ENCODE results near the gene GMDS. TPM values are rescaled to one million over a fixed set of nuclear protein-coding genes. Genes with fewer than 3 reads are reported as not detected.

The GMDS gene
- total and polyA plus RNA-seq, 2 of the 13 experiments (the other 11 are each of a cell fraction or from before 2014, with no cell fraction given) = 64.4 to 112 TPM

DNA sequence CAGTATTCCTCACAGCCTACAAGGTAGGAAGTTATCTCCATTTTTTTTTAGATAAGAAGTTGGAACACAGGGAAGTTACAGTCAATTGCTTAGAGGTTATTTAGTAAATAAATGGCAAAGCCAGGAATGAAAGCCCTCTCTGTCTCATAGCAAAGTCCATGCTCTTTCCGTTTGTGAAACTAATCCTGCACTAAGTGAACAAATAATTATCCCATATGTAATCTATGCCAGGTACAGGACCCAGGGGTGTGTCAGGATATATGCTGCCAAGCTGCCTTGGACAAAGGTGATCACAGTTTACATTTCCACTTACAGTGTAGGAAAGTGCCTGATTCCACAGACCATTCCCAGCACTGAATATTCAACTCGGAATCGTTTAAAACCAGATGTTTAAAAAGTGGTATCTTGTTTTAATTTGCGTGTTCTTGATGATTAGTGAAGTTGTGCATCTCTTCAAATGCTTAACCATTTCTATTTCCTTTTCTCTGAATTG is 13.6 kb upstream of the GMDS start (continued):
- TF ChIP-seq, protein P1, sequence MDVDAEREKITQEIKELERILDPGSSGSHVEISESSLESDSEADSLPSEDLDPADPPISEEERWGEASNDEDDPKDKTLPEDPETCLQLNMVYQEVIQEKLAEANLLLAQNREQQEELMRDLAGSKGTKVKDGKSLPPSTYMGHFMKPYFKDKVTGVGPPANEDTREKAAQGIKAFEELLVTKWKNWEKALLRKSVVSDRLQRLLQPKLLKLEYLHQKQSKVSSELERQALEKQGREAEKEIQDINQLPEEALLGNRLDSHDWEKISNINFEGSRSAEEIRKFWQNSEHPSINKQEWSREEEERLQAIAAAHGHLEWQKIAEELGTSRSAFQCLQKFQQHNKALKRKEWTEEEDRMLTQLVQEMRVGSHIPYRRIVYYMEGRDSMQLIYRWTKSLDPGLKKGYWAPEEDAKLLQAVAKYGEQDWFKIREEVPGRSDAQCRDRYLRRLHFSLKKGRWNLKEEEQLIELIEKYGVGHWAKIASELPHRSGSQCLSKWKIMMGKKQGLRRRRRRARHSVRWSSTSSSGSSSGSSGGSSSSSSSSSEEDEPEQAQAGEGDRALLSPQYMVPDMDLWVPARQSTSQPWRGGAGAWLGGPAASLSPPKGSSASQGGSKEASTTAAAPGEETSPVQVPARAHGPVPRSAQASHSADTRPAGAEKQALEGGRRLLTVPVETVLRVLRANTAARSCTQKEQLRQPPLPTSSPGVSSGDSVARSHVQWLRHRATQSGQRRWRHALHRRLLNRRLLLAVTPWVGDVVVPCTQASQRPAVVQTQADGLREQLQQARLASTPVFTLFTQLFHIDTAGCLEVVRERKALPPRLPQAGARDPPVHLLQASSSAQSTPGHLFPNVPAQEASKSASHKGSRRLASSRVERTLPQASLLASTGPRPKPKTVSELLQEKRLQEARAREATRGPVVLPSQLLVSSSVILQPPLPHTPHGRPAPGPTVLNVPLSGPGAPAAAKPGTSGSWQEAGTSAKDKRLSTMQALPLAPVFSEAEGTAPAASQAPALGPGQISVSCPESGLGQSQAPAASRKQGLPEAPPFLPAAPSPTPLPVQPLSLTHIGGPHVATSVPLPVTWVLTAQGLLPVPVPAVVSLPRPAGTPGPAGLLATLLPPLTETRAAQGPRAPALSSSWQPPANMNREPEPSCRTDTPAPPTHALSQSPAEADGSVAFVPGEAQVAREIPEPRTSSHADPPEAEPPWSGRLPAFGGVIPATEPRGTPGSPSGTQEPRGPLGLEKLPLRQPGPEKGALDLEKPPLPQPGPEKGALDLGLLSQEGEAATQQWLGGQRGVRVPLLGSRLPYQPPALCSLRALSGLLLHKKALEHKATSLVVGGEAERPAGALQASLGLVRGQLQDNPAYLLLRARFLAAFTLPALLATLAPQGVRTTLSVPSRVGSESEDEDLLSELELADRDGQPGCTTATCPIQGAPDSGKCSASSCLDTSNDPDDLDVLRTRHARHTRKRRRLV (CRISPR knock-in tag; IDR thresholded peaks at IDR 0.05) = no peak
- TF ChIP-seq GTF3A (CRISPR knock-in tag; conservative IDR thresholded peaks at IDR 0.05) = no peak
- no peak for TF ChIP-seq HMGA1 (CRISPR knock-in tag; conservative IDR thresholded peaks at IDR 0.05)
- TF ChIP-seq HHEX (CRISPR knock-in tag; IDR thresholded peaks at IDR 0.05) = no peak
- TF ChIP-seq RAD21 (CRISPR knock-in tag; IDR thresholded peaks at IDR 0.05) = no peak
- TF ChIP-seq ZNF549 (CRISPR knock-in tag; IDR thresholded peaks at IDR 0.05) = no peak
- TF ChIP-seq, protein P2, sequence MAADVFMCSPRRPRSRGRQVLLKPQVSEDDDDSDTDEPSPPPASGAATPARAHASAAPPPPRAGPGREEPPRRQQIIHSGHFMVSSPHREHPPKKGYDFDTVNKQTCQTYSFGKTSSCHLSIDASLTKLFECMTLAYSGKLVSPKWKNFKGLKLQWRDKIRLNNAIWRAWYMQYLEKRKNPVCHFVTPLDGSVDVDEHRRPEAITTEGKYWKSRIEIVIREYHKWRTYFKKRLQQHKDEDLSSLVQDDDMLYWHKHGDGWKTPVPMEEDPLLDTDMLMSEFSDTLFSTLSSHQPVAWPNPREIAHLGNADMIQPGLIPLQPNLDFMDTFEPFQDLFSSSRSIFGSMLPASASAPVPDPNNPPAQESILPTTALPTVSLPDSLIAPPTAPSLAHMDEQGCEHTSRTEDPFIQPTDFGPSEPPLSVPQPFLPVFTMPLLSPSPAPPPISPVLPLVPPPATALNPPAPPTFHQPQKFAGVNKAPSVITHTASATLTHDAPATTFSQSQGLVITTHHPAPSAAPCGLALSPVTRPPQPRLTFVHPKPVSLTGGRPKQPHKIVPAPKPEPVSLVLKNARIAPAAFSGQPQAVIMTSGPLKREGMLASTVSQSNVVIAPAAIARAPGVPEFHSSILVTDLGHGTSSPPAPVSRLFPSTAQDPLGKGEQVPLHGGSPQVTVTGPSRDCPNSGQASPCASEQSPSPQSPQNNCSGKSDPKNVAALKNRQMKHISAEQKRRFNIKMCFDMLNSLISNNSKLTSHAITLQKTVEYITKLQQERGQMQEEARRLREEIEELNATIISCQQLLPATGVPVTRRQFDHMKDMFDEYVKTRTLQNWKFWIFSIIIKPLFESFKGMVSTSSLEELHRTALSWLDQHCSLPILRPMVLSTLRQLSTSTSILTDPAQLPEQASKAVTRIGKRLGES (CRISPR knock-in tag; IDR thresholded peaks at IDR 0.05; ENCODE audit: borderline replicate concordance) = no peak
- peak; percentile 74 for TF ChIP-seq KMT2B (CRISPR knock-in tag; IDR thresholded peaks at IDR 0.05)
- TF ChIP-seq, protein P3, sequence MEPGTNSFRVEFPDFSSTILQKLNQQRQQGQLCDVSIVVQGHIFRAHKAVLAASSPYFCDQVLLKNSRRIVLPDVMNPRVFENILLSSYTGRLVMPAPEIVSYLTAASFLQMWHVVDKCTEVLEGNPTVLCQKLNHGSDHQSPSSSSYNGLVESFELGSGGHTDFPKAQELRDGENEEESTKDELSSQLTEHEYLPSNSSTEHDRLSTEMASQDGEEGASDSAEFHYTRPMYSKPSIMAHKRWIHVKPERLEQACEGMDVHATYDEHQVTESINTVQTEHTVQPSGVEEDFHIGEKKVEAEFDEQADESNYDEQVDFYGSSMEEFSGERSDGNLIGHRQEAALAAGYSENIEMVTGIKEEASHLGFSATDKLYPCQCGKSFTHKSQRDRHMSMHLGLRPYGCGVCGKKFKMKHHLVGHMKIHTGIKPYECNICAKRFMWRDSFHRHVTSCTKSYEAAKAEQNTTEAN (CRISPR knock-in tag; conservative IDR thresholded peaks at IDR 0.05) = peak; percentile 99
- TF ChIP-seq, protein P4, sequence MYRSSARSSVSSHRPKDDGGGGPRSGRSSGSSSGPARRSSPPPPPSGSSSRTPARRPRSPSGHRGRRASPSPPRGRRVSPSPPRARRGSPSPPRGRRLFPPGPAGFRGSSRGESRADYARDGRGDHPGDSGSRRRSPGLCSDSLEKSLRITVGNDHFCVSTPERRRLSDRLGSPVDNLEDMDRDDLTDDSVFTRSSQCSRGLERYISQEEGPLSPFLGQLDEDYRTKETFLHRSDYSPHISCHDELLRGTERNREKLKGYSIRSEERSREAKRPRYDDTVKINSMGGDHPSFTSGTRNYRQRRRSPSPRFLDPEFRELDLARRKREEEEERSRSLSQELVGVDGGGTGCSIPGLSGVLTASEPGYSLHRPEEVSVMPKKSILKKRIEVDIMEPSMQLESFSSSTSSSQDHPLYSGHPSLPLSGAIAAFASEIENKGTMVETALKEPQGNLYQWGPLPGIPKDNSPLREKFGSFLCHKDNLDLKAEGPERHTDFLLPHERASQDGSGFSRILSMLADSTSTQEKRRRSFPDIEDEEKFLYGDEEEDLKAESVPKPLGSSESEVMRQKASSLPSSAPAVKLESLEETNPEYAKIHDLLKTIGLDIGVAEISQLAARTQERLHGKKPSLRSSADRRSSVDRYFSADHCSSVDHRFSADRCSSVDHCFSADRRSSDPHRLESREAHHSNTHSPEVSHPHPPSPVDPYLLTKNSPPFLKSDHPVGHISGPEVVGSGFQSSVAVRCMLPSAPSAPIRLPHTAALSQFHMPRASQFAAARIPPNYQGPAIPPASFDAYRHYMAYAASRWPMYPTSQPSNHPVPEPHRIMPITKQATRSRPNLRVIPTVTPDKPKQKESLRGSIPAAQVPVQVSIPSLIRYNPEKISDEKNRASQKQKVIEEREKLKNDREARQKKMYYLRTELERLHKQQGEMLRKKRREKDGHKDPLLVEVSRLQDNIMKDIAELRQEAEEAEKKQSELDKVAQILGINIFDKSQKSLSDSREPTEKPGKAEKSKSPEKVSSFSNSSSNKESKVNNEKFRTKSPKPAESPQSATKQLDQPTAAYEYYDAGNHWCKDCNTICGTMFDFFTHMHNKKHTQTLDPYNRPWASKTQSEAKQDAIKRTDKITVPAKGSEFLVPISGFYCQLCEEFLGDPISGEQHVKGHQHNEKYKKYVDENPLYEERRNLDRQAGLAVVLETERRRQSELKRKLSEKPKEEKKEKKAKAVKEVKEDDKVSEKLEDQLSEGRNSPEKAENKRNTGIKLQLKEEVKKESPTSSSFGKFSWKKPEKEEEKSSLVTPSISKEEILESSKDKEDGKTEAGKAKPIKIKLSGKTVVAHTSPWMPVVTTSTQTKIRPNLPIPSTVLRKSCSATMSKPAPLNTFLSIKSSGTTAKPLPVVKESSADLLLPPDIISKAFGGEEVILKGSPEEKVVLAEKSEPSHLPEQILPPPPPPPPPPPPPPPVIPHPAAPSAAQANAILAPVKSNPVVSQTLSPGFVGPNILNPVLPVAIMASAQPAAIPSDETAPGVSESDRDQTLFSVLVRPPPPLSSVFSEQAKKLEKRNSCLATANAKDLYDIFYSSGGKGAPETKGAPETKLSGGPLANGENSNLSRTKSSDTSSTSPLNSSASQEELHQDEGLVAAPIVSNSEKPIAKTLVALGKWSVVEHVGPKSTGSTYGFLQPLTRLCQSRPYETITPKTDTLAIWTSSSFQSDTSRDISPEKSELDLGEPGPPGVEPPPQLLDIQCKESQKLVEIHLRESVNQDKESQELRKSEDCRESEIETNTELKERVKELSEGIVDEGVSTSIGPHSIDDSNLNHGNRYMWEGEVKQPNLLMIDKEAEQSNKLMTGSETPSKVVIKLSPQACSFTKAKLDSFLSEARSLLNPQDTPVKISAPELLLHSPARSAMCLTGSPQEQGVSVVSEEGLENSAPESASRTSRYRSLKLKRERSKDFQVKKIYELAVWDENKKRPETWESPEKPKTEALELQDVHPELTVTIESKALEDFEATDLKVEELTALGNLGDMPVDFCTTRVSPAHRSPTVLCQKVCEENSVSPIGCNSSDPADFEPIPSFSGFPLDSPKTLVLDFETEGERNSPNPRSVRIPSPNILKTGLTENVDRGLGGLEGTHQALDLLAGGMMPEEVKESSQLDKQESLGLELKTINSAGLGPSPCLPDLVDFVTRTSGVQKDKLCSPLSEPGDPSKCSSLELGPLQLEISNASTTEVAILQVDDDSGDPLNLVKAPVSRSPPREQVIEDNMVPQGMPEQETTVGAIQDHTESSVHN (CRISPR knock-in tag; IDR thresholded peaks at IDR 0.05) = no peak
- TF ChIP-seq ZIK1 (CRISPR knock-in tag; IDR thresholded peaks at IDR 0.05; ENCODE audit: borderline replicate concordance, low read depth) = no peak
- no peak for TF ChIP-seq TAF1 (CRISPR knock-in tag; IDR thresholded peaks at IDR 0.05)
- TF ChIP-seq CENPX (CRISPR knock-in tag; IDR thresholded peaks at IDR 0.05) = no peak
